C4-2B (cell line): Measurements from ENCODE around the gene POU1F1.

Experiments used
- CTCF ChIP-seq: fragments of 450-650 bp; conservative IDR thresholded peaks from 2 replicates; pipeline ENCODE4 v1.5.1; 2017; ENCODE audit warnings: mild to moderate bottlenecking
- ZFX ChIP-seq: fragments of 450-650 bp; IDR thresholded peaks from 2 replicates; pipeline ENCODE4 v1.6.1; 2017

- TF ChIP-seq CTCF (no peak), ZFX (no peak)
These were observed 8.3 kb downstream of the POU1F1 start for GRCh38 chr3:87267953-87268645.
